H1 (cell line): ENCODE measurements around the gene ZMPSTE24. TPM values are rescaled to one million over a fixed set of nuclear protein-coding genes. Genes with fewer than 3 reads are reported as not detected.

ENCODE experiments used
- CTCF ChIA-PET: fragments of 300-600 bp; sonication (Branson Sonifier 250); formaldehyde crosslinking; loops from one replicate; lab custom pipeline; 2021; ENCODE audit not compliant: partially characterized antibody; lab: Charles Lee
- POLR2A ChIA-PET: fragments of 300-600 bp; sonication (Branson Sonifier 250); formaldehyde crosslinking; loops from one replicate; lab custom pipeline; 2021; ENCODE audit warnings: inconsistent platforms; ENCODE audit not compliant: partially characterized antibody; lab: Charles Lee
- DNase-seq, 2 experiments: peaks; one replicate each; pipeline versions ENCODE4 v3.0.0 to v3.0.0-alpha.2; 2010 to 2022; ENCODE audit warnings: low spot score in 2 of 2, low read depth in 1 of 2, mixed read lengths in 1 of 2
- FAIRE-seq: peaks from 2 replicates; lab custom pipeline; 2011; peaks lifted over from hg19 to GRCh38; lab: Jason Lieb, UNC
- H2AFZ ChIP-seq: 2 replicates; pipeline ENCODE4 v1.8.1; 2012; ENCODE audit warnings: low read length, inconsistent platforms
- H2AK5ac ChIP-seq: 2 replicates; pipeline ENCODE4 v1.6.1; 2013; ENCODE audit warnings: low read depth, low read length
- H2BK120ac ChIP-seq: replicated peaks from 2 replicates; pipeline ENCODE3; 2013; ENCODE audit warnings: low read depth, low read length, inconsistent platforms
- H2BK12ac ChIP-seq: 2 replicates; pipeline ENCODE4 v1.6.1; 2013; ENCODE audit warnings: low read depth, low read length
- H2BK15ac ChIP-seq: 2 replicates; pipeline ENCODE4 v1.6.1; 2013; ENCODE audit warnings: low read length
- H2BK20ac ChIP-seq: 2 replicates; pipeline ENCODE4 v1.6.1; 2013; ENCODE audit warnings: low read length
- H2BK5ac ChIP-seq: 2 replicates; pipeline ENCODE4 v1.6.1; 2013; ENCODE audit warnings: low read depth, low read length
- H3K14ac ChIP-seq: 2 replicates; pipeline ENCODE4 v1.6.1; 2013; ENCODE audit warnings: inconsistent platforms; ENCODE audit not compliant: insufficient read length
- H3K18ac ChIP-seq: 2 replicates; pipeline ENCODE4 v1.6.1; 2013; ENCODE audit warnings: low read length; ENCODE audit errors: extremely low read depth
- H3K23ac ChIP-seq: 2 replicates; pipeline ENCODE4 v1.6.1; 2013; ENCODE audit warnings: inconsistent platforms; ENCODE audit not compliant: insufficient read length
- H3K23me2 ChIP-seq: 2 replicates; pipeline ENCODE4 v1.6.1; 2013; ENCODE audit warnings: low read depth, low read length
- H3K27ac ChIP-seq: 2 replicates; pipeline ENCODE4 v1.6.1; 2011; ENCODE audit warnings: low read depth, low read length, inconsistent platforms
- H3K27me3 ChIP-seq, 4 experiments: replicated peaks in 1 of 4; 1 replicate in 1 of 4; 2 replicates in 3 of 4; pipeline versions ENCODE4 v1.6.1 to v1.8.1; 2011 to 2013; ENCODE audit warnings: low read length in 3 of 4, mild to moderate bottlenecking in 3 of 4, inconsistent platforms in 2 of 4, mixed read lengths in 2 of 4, moderate library complexity in 1 of 4; ENCODE audit not compliant: control insufficient read depth in 3 of 4, insufficient read depth in 3 of 4; ENCODE audit errors: extremely low read depth in 1 of 4
- H3K36me3 ChIP-seq, 4 experiments: 2 replicates each; pipeline versions ENCODE4 v1.6.1 to v1.8.1; 2011 to 2013; ENCODE audit warnings: mild to moderate bottlenecking in 4 of 4, low read length in 3 of 4, moderate library complexity in 2 of 4, control low read depth in 1 of 4, inconsistent platforms in 1 of 4; ENCODE audit not compliant: insufficient read depth in 4 of 4, control insufficient read depth in 2 of 4
- H3K4ac ChIP-seq: replicated peaks from 2 replicates; pipeline ENCODE3; 2013; ENCODE audit warnings: low read length, low read depth, mixed read lengths, inconsistent platforms; ENCODE audit not compliant: insufficient read length
- H3K4me1 ChIP-seq, 4 experiments: replicated peaks in 1 of 4; 1 replicate in 1 of 4; 2 replicates in 3 of 4; pipeline versions ENCODE4 v1.6.1 to v1.8.1; 2011 to 2013; ENCODE audit warnings: low read length in 3 of 4, inconsistent platforms in 2 of 4, mixed read lengths in 1 of 4; ENCODE audit not compliant: insufficient read depth in 4 of 4, control insufficient read depth in 3 of 4
- H3K4me2 ChIP-seq, 2 experiments: 2 replicates each; pipeline versions ENCODE4 v1.6.1 to v1.8.1; 2011 to 2013; ENCODE audit warnings: low read depth in 2 of 2, low read length in 2 of 2, control low read depth in 1 of 2, inconsistent platforms in 1 of 2, mild to moderate bottlenecking in 1 of 2; ENCODE audit not compliant: insufficient read depth in 1 of 2
- H3K4me3 ChIP-seq, 4 experiments: fragments of 200-600, 300-600 bp in 1 of 4; sonication (generic), shearing (Covaris generic), sonication (Bioruptor Twin) in 1 of 4; 2 replicates each; pipeline versions ENCODE4 v1.5.1 to v1.8.1; 2011 to 2016; ENCODE audit warnings: low read length in 4 of 4, low read depth in 3 of 4, control low read depth in 2 of 4, inconsistent platforms in 2 of 4, mild to moderate bottlenecking in 2 of 4, mixed read lengths in 1 of 4, moderate library complexity in 1 of 4; ENCODE audit not compliant: insufficient read depth in 2 of 4; ENCODE audit errors: extremely low read depth in 1 of 4
- H3K56ac ChIP-seq: replicated peaks from 2 replicates; pipeline ENCODE3; 2013; ENCODE audit warnings: low read depth, mild to moderate bottlenecking, mixed read lengths, low read length, inconsistent platforms; ENCODE audit not compliant: insufficient read length
- H3K79me1 ChIP-seq: 2 replicates; pipeline ENCODE4 v1.6.1; 2013; ENCODE audit warnings: low read depth, low read length, control low read depth
- H3K79me2 ChIP-seq, 2 experiments: 2 replicates each; pipeline versions ENCODE4 v1.6.1 to v1.8.1; 2012 to 2013; ENCODE audit warnings: low read length in 2 of 2, mild to moderate bottlenecking in 2 of 2, inconsistent platforms in 1 of 2; ENCODE audit not compliant: insufficient read depth in 2 of 2, control insufficient read depth in 1 of 2
- H3K9ac ChIP-seq, 4 experiments: replicated peaks in 1 of 4; 1 replicate in 1 of 4; 2 replicates in 3 of 4; pipeline versions ENCODE4 v1.6.1 to v1.8.1; 2011 to 2013; ENCODE audit warnings: low read depth in 3 of 4, low read length in 3 of 4, control low read depth in 2 of 4, mild to moderate bottlenecking in 2 of 4, moderate library complexity in 2 of 4, inconsistent platforms in 1 of 4; ENCODE audit errors: extremely low read depth in 1 of 4
- H3K9me3 ChIP-seq, 2 experiments: 2 replicates each; pipeline versions ENCODE4 v1.6.1 to v1.8.1; 2012 to 2013; ENCODE audit warnings: mild to moderate bottlenecking in 2 of 2, moderate library complexity in 2 of 2, control low read depth in 1 of 2, inconsistent platforms in 1 of 2, low read depth in 1 of 2, low read length in 1 of 2, mixed read lengths in 1 of 2; ENCODE audit not compliant: insufficient read depth in 2 of 2
- H4K20me1 ChIP-seq, 2 experiments: replicated peaks in 1 of 2; 2 replicates each; pipeline versions ENCODE3 to v1.8.1; 2011 to 2013; ENCODE audit warnings: inconsistent platforms in 2 of 2, low read length in 2 of 2, mild to moderate bottlenecking in 1 of 2; ENCODE audit not compliant: insufficient read depth in 2 of 2, control insufficient read depth in 1 of 2
- H4K5ac ChIP-seq: 2 replicates; pipeline ENCODE4 v1.6.1; 2013; ENCODE audit warnings: low read length, low read depth, mixed read lengths, inconsistent platforms; ENCODE audit not compliant: insufficient read length
- H4K8ac ChIP-seq: 2 replicates; pipeline ENCODE4 v1.8.0; 2013; ENCODE audit warnings: mild to moderate bottlenecking, moderate library complexity, low read length, inconsistent platforms; ENCODE audit not compliant: insufficient read depth; ENCODE audit errors: extremely low read depth
- H4K91ac ChIP-seq: replicated peaks from 2 replicates; pipeline ENCODE3; 2013; ENCODE audit warnings: low read length, mixed read lengths, inconsistent platforms; ENCODE audit not compliant: insufficient read length
- CTBP2 ChIP-seq: IDR thresholded peaks from 2 replicates; pipeline ENCODE4 v1.7.0; 2011; ENCODE audit warnings: borderline replicate concordance, mild to moderate bottlenecking, moderate library complexity, mixed read lengths, low read length; ENCODE audit not compliant: insufficient read depth, insufficient read length
- GABPA ChIP-seq: IDR thresholded peaks from 2 replicates; pipeline ENCODE4 v1.6.1; 2011; ENCODE audit warnings: mild to moderate bottlenecking, low read length, moderate library complexity, borderline replicate concordance; ENCODE audit not compliant: insufficient read depth
- HDAC2 ChIP-seq, 2 experiments: fragments of 300-600 bp in 1 of 2; sonication (generic) in 1 of 2; IDR thresholded peaks; 2 replicates each; pipeline ENCODE4 v1.6.1; 2011 to 2012; ENCODE audit warnings: low read depth in 2 of 2, low read length in 2 of 2, mild to moderate bottlenecking in 2 of 2, moderate library complexity in 2 of 2, borderline replicate concordance in 1 of 2, inconsistent platforms in 1 of 2
- NANOG ChIP-seq: IDR thresholded peaks from 2 replicates; pipeline ENCODE4 v1.6.1; 2011; ENCODE audit warnings: low read length, low read depth, mild to moderate bottlenecking, inconsistent platforms; ENCODE audit not compliant: insufficient read depth, poor library complexity, severe bottlenecking
- SP1 ChIP-seq: IDR thresholded peaks from 2 replicates; pipeline ENCODE4 v1.6.1; 2011; ENCODE audit warnings: low read depth, low read length
- WGBS, 2 experiments: shearing (Covaris generic) in 1 of 2; methylation state at CpG; one replicate each; pipeline versions ENCODE4 v1.1.6 to v1.1.7; 2013 to 2015; ENCODE audit warnings: low lambda C conversion rate in 2 of 2, mixed read lengths in 2 of 2, inconsistent platforms in 1 of 2, low coverage in 1 of 2, missing lambda C conversion rate in 1 of 2; ENCODE audit not compliant: insufficient replicate concordance in 2 of 2, insufficient coverage in 1 of 2, insufficient read length in 1 of 2; ENCODE audit errors: extremely low coverage in 1 of 2, missing lambda C conversion rate in 1 of 2; 5-methylcytosine and 5-hydroxymethylcytosine counted together
- polyA plus RNA-seq, 7 experiments: library from polyadenylated mRNA; depleted of rRNA in 3 of 7; stranded (reverse) in 5 of 7; unstranded in 2 of 7; fragments of >200 nt in 5 of 7; fragments of 200-250 nt in 2 of 7; gene quantifications; 1 replicate in 5 of 7; 2 replicates in 1 of 7; 4 replicates in 1 of 7; pipeline versions ENCODE4 v1.2.1 to v1.2.3, GENCODE V29; 2011 to 2013; ENCODE audit warnings: missing spikeins in 2 of 7, mixed read lengths in 2 of 7
- total RNA-seq: library from RNA; stranded (reverse); fragmentation: NEBNext Ultra II Directional; extraction: Animal tissue kit (Norgen Biotek cat#: 25700); gene quantifications from 2 replicates; pipeline ENCODE4 v1.2.1, GENCODE V29; 2021

The ZMPSTE24 gene
- total and polyA plus RNA-seq, 2 of the 8 experiments (the other 6 are each of a cell fraction or from before 2014, with no cell fraction given) = 12.7 to 42.9 TPM

DNA sequence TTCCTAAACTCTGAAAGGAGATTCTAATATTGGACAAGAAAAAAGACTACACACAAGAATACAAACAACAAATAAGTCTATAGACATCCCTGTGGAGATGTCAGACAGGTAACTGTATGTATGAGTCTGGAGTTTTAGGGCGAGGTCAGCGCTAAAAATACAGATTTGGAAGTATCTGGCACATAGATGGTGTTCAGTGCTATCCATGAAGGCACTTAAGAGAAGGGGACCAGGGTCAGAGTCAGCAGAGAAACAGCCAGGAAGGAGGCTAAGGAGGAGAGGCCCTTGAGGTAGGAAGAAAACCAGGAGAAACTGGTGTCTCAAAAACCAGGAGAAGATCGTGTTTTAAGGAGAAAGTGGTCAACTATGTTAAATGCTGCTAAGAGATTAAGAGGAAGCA, 18.1 kb downstream of the ZMPSTE24 start:
- Histone ChIP-seq H3K14ac (no peak overlapping the region), H3K4me3 (no peak overlapping the region), H4K5ac (no peak overlapping the region), H3K27ac (no peak overlapping the region), H3K23ac (no peak overlapping the region), H3K9ac (no peak overlapping the region), H3K4me2 (no peak overlapping the region), H2BK20ac (no peak overlapping the region), H2BK5ac (no peak overlapping the region), H3K79me1 (0 out of 2 replicates have a peak, but pooled peaks cover 3% of the 10 kb centered on the region), H4K91ac (no peak overlapping the region), H3K27me3 (no peaks in the 10 kb centered on the region), H2BK15ac (no peak overlapping the region), H2AK5ac (no peak overlapping the region), H2AFZ (no peak overlapping the region), H3K4ac (no peak overlapping the region), H3K18ac (no peak overlapping the region), H2BK12ac (no peak overlapping the region), H3K23me2 (0 out of 2 replicates have a peak, but pooled peaks cover 1% of the 10 kb centered on the region), H2BK120ac (no peak overlapping the region), H3K9me3 (no peaks in the 10 kb centered on the region), H4K20me1 (no peaks in the 10 kb centered on the region), H4K8ac (no peak overlapping the region), H3K56ac (no peak overlapping the region), H3K79me2 (no peaks in the 10 kb centered on the region), H3K4me1 (no peaks in the 10 kb centered on the region), H3K36me3 (peaks cover 4 to 39% (median 9%) of the 10 kb centered on the region in 4 experiments; a peak in 7 of 8 replicates)
- ChIA-PET CTCF (interaction anchor here (0.8 to 1.1 kb wide), 2 partner anchors 132 to 203 kb away, joined by 3 to 4 read pairs; no protein-coding TSS in a partner anchor), POLR2A (no interaction called here)
- DNase-seq (no peak), FAIRE-seq (no peak)
- WGBS, 2 experiments = 96% methylated on average over 3 of the region's 3 CpGs; no CpG with 5 or more reads in 1 of the 2 experiments
- TF ChIP-seq NANOG (no peak), CTBP2 (no peak), HDAC2 (IDR thresholded peaks at IDR 0.05; ENCODE audit: borderline replicate concordance in 1 of 2, low read depth in 2 of 2, low read length in 2 of 2) (no peak), SP1 (no peak), GABPA (no peak)
